ENCODE measurements around the gene VSX1.

VSX1 gene

GRCh38 chr20:25038591-25039015 lies 43.3 kb downstream of the VSX1 start:
- DNase-seq = no peak

GRCh38 chr20:25038103-25038410 lies 43.9 kb downstream of the VSX1 start:
- DNase-seq = no peak

- DNase-seq = no peak
These were observed 44.4 kb downstream of the VSX1 start for GRCh38 chr20:25037288-25038102.

- no peak for DNase-seq
These were observed 45.5 kb downstream of the VSX1 start for GRCh38 chr20:25036331-25036936.

DNA sequence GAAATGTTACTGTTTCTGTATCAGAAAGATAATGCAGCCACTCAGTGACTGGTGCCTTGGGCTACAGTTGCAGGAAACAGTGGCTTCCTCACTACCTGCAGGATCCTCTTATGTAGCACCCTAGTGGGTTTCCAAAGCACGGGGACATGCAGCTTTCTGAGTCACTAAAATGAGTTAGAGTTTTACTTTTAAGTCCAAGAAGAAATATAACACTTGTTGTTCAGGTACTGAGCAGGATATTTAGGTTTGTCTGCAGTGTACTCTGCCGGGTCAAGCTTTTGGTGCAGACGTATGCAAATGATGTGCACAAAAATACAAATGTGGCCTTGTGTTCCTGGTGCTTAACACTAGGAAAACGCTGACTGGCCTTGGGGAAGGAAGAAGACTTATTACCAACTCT lies 46.0 kb downstream of the VSX1 start:
- peak; percentile 13 for DNase-seq

GRCh38 chr20:25033924-25034300 lies 48.0 kb downstream of the VSX1 start:
- no peak for DNase-seq

GRCh38 chr20:25033265-25033923 lies 48.5 kb downstream of the VSX1 start:
- no peak for DNase-seq

- no peak for DNase-seq
These were observed 49.3 kb downstream of the VSX1 start for GRCh38 chr20:25032478-25033264.

DNA sequence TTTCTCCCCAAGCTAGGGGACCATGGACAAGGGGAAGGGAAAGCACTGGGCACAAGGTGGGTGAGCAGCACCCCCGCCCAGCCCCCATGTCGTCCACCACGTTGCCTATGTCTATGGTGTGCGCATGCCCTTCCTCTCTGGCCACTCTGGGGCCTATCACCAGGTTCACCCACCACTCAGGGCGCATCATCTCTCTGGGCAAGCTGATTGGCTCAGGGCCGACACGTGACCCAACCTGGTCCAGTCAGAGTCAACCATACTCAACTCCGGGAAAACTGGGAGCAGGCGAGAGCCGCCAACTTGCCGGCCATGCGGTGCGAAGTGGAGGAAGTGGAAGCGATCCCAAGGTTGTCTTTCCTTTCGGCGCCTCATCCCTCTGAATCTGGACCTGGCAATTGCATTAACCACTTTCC lies 49.9 kb downstream of the VSX1 start:
- no peak for DNase-seq

GRCh38 chr20:25031241-25031640 lies 50.7 kb downstream of the VSX1 start:
- no peak for DNase-seq

DNA sequence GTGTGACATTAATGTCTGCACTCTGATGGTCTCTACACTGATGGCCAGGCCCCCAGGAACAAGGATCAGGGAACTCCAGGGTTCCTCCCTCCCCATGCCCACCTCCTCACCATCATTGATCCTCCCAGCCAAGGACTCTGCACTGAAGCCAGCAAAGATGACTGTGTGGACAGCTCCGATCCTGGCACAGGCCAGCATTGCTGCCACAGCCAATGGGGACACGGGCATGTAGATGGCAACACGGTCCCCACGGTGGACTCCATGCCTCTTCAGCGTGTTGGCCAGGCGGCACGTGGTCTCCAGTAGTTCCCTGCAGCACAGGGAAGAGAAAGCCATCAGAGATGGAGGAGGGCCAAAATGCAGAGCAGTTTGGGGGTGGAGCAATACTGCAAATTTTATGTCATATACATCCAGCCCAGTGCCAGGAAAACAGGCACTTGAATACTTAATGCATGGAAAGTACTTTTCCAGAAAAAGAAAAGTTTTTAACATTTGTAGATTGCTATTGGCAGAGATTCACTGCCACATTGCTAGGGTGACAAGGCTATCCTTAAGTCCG lies 51.2 kb downstream of the VSX1 start:
- no peak for DNase-seq

DNA sequence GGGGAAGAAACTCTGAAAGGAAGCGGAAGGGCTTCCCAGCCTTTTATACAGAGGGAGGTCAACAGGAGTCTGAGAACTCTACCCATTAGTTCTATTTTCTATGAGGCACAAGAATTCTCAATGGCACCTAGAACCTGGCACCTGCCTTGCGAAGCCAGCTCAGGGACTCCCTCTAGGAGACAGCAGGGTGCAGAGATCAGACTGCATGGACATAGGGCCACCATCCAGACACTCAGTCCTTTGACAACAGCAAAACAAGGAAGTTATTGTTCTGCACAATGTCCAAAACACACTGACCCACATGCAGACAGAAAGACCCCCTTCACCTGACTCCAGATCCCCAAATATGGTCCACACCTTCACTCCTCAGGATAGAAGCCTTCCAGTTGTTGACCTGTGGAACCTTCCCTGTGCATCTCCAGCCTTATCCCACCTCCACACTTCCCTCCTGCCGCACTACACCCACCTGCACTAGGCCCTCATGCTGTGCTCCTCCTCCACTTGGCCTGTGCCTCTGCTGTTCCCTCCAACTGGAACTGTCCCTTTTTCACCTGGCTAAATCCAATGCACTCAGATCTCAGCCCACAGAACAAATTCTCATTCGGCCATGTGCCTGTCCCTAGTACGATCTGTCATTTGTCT lies 51.8 kb downstream of the VSX1 start:
- no peak for DNase-seq

DNA sequence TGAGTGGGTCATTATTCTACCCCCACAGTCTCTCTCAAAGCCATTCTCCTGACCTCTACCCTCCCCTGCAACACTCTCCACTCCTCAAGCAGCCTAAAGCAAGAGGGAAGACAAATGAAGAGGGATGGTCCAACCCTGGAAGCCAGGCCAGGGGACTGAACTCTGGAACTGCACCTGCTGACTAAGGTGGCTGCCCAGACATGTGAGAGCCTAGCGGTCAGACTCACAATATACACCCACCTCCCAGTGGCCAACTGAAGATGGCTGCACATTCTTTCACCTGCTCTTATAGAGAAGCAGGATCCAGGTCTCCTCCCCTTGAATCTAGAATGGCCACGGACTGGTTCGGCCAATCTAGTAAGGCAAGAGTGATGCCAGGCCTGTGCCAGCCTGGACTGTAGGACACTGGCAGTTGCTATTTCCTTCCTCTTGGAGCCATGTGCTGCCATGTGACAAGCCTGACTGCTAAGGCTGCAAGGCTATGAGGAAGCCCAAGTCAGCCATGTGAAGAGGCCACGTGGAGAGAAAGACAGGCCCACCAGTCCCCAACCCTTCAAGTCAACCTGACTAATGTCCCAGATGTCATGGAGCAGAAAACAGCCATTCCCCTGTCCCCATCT lies 55.8 kb downstream of the VSX1 start:
- DNase-seq = no peak
